ENCODE measurements around the gene PARL.

The PARL gene

DNA sequence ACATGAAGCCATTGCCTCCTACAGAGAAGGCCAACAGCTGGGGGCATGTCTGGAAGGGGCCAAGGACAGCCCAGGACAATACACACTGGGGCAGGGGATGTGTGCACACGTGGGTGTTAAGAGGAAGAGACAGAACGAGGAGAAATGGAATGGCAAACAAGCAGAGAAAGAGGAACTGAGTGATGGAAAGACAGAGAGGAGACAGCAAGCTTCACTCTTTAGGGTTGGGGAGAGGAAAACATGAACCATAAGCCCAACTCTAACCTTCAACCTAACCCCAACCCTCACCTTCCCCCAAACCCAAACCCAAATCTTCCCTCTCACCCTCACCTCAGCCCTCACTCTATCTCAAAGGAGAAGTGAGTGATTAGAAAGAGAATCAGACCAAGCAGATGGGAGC lies 11.9 kb upstream of the PARL start:
- no peaks in the 10 kb centered on the region for H3K36me3 ChIP-seq (ENCODE audit: control insufficient read depth in 1 of 2, insufficient read depth in 2 of 2, low read depth in 1 of 2, low read length in 2 of 2)
- H3K4me2 ChIP-seq (ENCODE audit: low read length, poor library complexity, severe bottlenecking): no peak overlapping the region
- no peak overlapping the region for H4K8ac ChIP-seq (ENCODE audit: low read length)
- no peaks in the 10 kb centered on the region for H3K9me3 ChIP-seq (ENCODE audit: control insufficient read depth, low read length)
- no peak overlapping the region for H3K23ac ChIP-seq (ENCODE audit: low read length in 2 of 2)
- no peaks in the 10 kb centered on the region for H3K4me1 ChIP-seq (ENCODE audit: control insufficient read depth, insufficient read depth, low read depth, low read length)
- no peak overlapping the region for H3K18ac ChIP-seq (ENCODE audit: low read depth in 1 of 2, low read length in 2 of 2)
- no peak overlapping the region for H4K91ac ChIP-seq (ENCODE audit: low read length)
- H3K9ac ChIP-seq (ENCODE audit: low read length): no peak overlapping the region
- peaks cover 42 to 60% of the 10 kb centered on the region in 2 experiments for H3K27me3 ChIP-seq (ENCODE audit: control insufficient read depth in 1 of 2, insufficient read depth in 1 of 2, low read length in 2 of 2)
- no peak overlapping the region for H2BK120ac ChIP-seq (ENCODE audit: low read depth, low read length)
- H3K14ac ChIP-seq (ENCODE audit: low read length in 2 of 2): no peak overlapping the region
- no peak overlapping the region for H3K4me3 ChIP-seq (ENCODE audit: insufficient read depth in 1 of 2, low read depth in 1 of 2, low read length in 2 of 2)
- no peak overlapping the region for H2BK12ac ChIP-seq (ENCODE audit: low read length in 2 of 2)
- no peak overlapping the region for H2AK5ac ChIP-seq (ENCODE audit: low read length, severe bottlenecking)
- H3K27ac ChIP-seq (ENCODE audit: low read length, poor library complexity, severe bottlenecking): no peak overlapping the region
- no peak overlapping the region for H2BK5ac ChIP-seq (ENCODE audit: low read depth, low read length, poor library complexity, severe bottlenecking)
- H2AFZ ChIP-seq (ENCODE audit: low read depth, low read length): no peak overlapping the region
- WGBS: 86% methylated on average over 1 of the region's 2 CpGs
- H2BK15ac ChIP-seq (ENCODE audit: low read depth, poor library complexity, severe bottlenecking): no peak overlapping the region
- H3K4ac ChIP-seq (ENCODE audit: low read depth in 1 of 2, low read length in 2 of 2): no peak overlapping the region
- DNase-seq: no peak
- H3K79me1 ChIP-seq (replicated peaks; ENCODE audit: low read length, poor library complexity, severe bottlenecking): no peaks in the 10 kb centered on the region

- H4K8ac ChIP-seq (ENCODE audit: low read length): no peak overlapping the region
- no peak overlapping the region for H2BK12ac ChIP-seq (ENCODE audit: low read length in 2 of 2)
- H3K14ac ChIP-seq (ENCODE audit: low read length in 2 of 2): no peak overlapping the region
- no peaks in the 10 kb centered on the region for H3K36me3 ChIP-seq (ENCODE audit: control insufficient read depth in 1 of 2, insufficient read depth in 2 of 2, low read depth in 1 of 2, low read length in 2 of 2)
- no peak overlapping the region for H3K27ac ChIP-seq (ENCODE audit: low read length, poor library complexity, severe bottlenecking)
- H3K4me2 ChIP-seq (ENCODE audit: low read length, poor library complexity, severe bottlenecking): no peak overlapping the region
- H2AFZ ChIP-seq (ENCODE audit: low read depth, low read length): no peak overlapping the region
- H2BK120ac ChIP-seq (ENCODE audit: low read depth, low read length): no peak overlapping the region
- H2AK5ac ChIP-seq (ENCODE audit: low read length, severe bottlenecking): no peak overlapping the region
- no peak overlapping the region for H3K9ac ChIP-seq (ENCODE audit: low read length)
- no peak overlapping the region for H2BK15ac ChIP-seq (ENCODE audit: low read depth, poor library complexity, severe bottlenecking)
- H3K18ac ChIP-seq (ENCODE audit: low read depth in 1 of 2, low read length in 2 of 2): no peak overlapping the region
- H4K91ac ChIP-seq (ENCODE audit: low read length): no peak overlapping the region
- peaks cover 42 to 55% of the 10 kb centered on the region in 2 experiments for H3K27me3 ChIP-seq (ENCODE audit: control insufficient read depth in 1 of 2, insufficient read depth in 1 of 2, low read length in 2 of 2)
- no peak overlapping the region for H3K4me3 ChIP-seq (ENCODE audit: insufficient read depth in 1 of 2, low read depth in 1 of 2, low read length in 2 of 2)
- H3K23ac ChIP-seq (ENCODE audit: low read length in 2 of 2): no peak overlapping the region
- WGBS: 77% methylated on average over 3 of the region's 3 CpGs
- no peak overlapping the region for H2BK5ac ChIP-seq (ENCODE audit: low read depth, low read length, poor library complexity, severe bottlenecking)
- no peak overlapping the region for H3K4ac ChIP-seq (ENCODE audit: low read depth in 1 of 2, low read length in 2 of 2)
- DNase-seq: no peak
- H3K9me3 ChIP-seq (ENCODE audit: control insufficient read depth, low read length): no peaks in the 10 kb centered on the region
- H3K79me1 ChIP-seq (replicated peaks; ENCODE audit: low read length, poor library complexity, severe bottlenecking): no peaks in the 10 kb centered on the region
- H3K4me1 ChIP-seq (ENCODE audit: control insufficient read depth, insufficient read depth, low read depth, low read length): no peaks in the 10 kb centered on the region
Observed at GRCh38 chr3:183896184-183896583, 11.5 kb upstream of the PARL start.

GRCh38 chr3:183895774-183896173 lies 11.1 kb upstream of the PARL start:
- Histone ChIP-seq H3K9ac (ENCODE audit: low read length) (no peak overlapping the region), H4K8ac (ENCODE audit: low read length) (no peak overlapping the region), H3K18ac (ENCODE audit: low read depth in 1 of 2, low read length in 2 of 2) (no peak overlapping the region), H3K4ac (ENCODE audit: low read depth in 1 of 2, low read length in 2 of 2) (no peak overlapping the region), H3K23ac (ENCODE audit: low read length in 2 of 2) (peak overlapping the region in 1 of 2 experiments; percentile 5), H3K4me3 (ENCODE audit: insufficient read depth in 1 of 2, low read depth in 1 of 2, low read length in 2 of 2) (no peak overlapping the region), H2BK120ac (ENCODE audit: low read depth, low read length) (no peak overlapping the region), H2BK15ac (ENCODE audit: low read depth, poor library complexity, severe bottlenecking) (no peak overlapping the region), H3K79me1 (replicated peaks; ENCODE audit: low read length, poor library complexity, severe bottlenecking) (no peaks in the 10 kb centered on the region), H2AK5ac (ENCODE audit: low read length, severe bottlenecking) (no peak overlapping the region), H2BK12ac (ENCODE audit: low read length in 2 of 2) (no peak overlapping the region), H2AFZ (ENCODE audit: low read depth, low read length) (no peak overlapping the region), H4K91ac (ENCODE audit: low read length) (no peak overlapping the region), H3K4me1 (ENCODE audit: control insufficient read depth, insufficient read depth, low read depth, low read length) (no peaks in the 10 kb centered on the region), H2BK5ac (ENCODE audit: low read depth, low read length, poor library complexity, severe bottlenecking) (no peak overlapping the region), H3K14ac (ENCODE audit: low read length in 2 of 2) (no peak overlapping the region), H3K27ac (ENCODE audit: low read length, poor library complexity, severe bottlenecking) (no peak overlapping the region), H3K9me3 (ENCODE audit: control insufficient read depth, low read length) (no peaks in the 10 kb centered on the region), H3K36me3 (ENCODE audit: control insufficient read depth in 1 of 2, insufficient read depth in 2 of 2, low read depth in 1 of 2, low read length in 2 of 2) (no peaks in the 10 kb centered on the region), H3K27me3 (ENCODE audit: control insufficient read depth in 1 of 2, insufficient read depth in 1 of 2, low read length in 2 of 2) (peaks cover 42 to 58% of the 10 kb centered on the region in 2 experiments), H3K4me2 (ENCODE audit: low read length, poor library complexity, severe bottlenecking) (no peak overlapping the region)
- WGBS: 89% methylated on average over 6 of the region's 6 CpGs
- no peak for DNase-seq

- no peak overlapping the region for H3K14ac ChIP-seq (ENCODE audit: low read length in 2 of 2)
- DNase-seq: peak; percentile 65
- no peak overlapping the region for H2BK120ac ChIP-seq (ENCODE audit: low read depth, low read length)
- no peak overlapping the region for H2AK5ac ChIP-seq (ENCODE audit: low read length, severe bottlenecking)
- H2BK12ac ChIP-seq (ENCODE audit: low read length in 2 of 2): no peak overlapping the region
- H3K18ac ChIP-seq (ENCODE audit: low read depth in 1 of 2, low read length in 2 of 2): no peak overlapping the region
- H3K36me3 ChIP-seq (ENCODE audit: control insufficient read depth in 1 of 2, insufficient read depth in 2 of 2, low read depth in 1 of 2, low read length in 2 of 2): no peaks in the 10 kb centered on the region
- no peak overlapping the region for H3K27ac ChIP-seq (ENCODE audit: low read length, poor library complexity, severe bottlenecking)
- no peak overlapping the region for H2BK5ac ChIP-seq (ENCODE audit: low read depth, low read length, poor library complexity, severe bottlenecking)
- H4K91ac ChIP-seq (ENCODE audit: low read length): no peak overlapping the region
- no peak overlapping the region for H3K4ac ChIP-seq (ENCODE audit: low read depth in 1 of 2, low read length in 2 of 2)
- no peak overlapping the region for H4K8ac ChIP-seq (ENCODE audit: low read length)
- no peak overlapping the region for H3K9ac ChIP-seq (ENCODE audit: low read length)
- WGBS: 20% methylated on average over 5 of the region's 5 CpGs
- H3K4me3 ChIP-seq (ENCODE audit: insufficient read depth in 1 of 2, low read depth in 1 of 2, low read length in 2 of 2): no peak overlapping the region
- H3K9me3 ChIP-seq (ENCODE audit: control insufficient read depth, low read length): no peaks in the 10 kb centered on the region
- H3K79me1 ChIP-seq (replicated peaks; ENCODE audit: low read length, poor library complexity, severe bottlenecking): no peaks in the 10 kb centered on the region
- H3K23ac ChIP-seq (ENCODE audit: low read length in 2 of 2): no peak overlapping the region
- H3K4me1 ChIP-seq (ENCODE audit: control insufficient read depth, insufficient read depth, low read depth, low read length): no peaks in the 10 kb centered on the region
- H3K27me3 ChIP-seq (ENCODE audit: control insufficient read depth in 1 of 2, insufficient read depth in 1 of 2, low read length in 2 of 2): peaks cover 42 to 54% of the 10 kb centered on the region in 2 experiments
- H2AFZ ChIP-seq (ENCODE audit: low read depth, low read length): no peak overlapping the region
- H3K4me2 ChIP-seq (ENCODE audit: low read length, poor library complexity, severe bottlenecking): no peak overlapping the region
- no peak overlapping the region for H2BK15ac ChIP-seq (ENCODE audit: low read depth, poor library complexity, severe bottlenecking)
Observed at GRCh38 chr3:183895296-183895695, 10.6 kb upstream of the PARL start.
